Mucosa of rectum (tissue), 2 donors: ENCODE results near the gene GEN1.

Experiments
- H3K27ac ChIP-seq, 2 donors: one replicate each; pipeline ENCODE4 v1.7.0; 2013; ENCODE audit warnings: inconsistent platforms in 2 of 2, low read depth in 2 of 2, low read length in 2 of 2
- H3K27me3 ChIP-seq, 2 donors: one replicate each; pipeline ENCODE4 v1.7.0; 2013; ENCODE audit warnings: low read length in 2 of 2; ENCODE audit not compliant: control insufficient read depth in 2 of 2, insufficient read depth in 2 of 2
- H3K36me3 ChIP-seq, 2 donors: one replicate each; pipeline ENCODE4 v1.7.0; 2013; ENCODE audit warnings: low read length in 2 of 2; ENCODE audit not compliant: control insufficient read depth in 2 of 2, insufficient read depth in 2 of 2
- H3K4me1 ChIP-seq, 2 donors: one replicate each; pipeline ENCODE4 v1.7.0; 2013; ENCODE audit warnings: low read length in 2 of 2, mild to moderate bottlenecking in 1 of 2; ENCODE audit not compliant: control insufficient read depth in 2 of 2, insufficient read depth in 2 of 2
- H3K4me3 ChIP-seq, 2 donors: one replicate each; pipeline ENCODE4 v1.7.0; 2013; ENCODE audit warnings: low read length in 2 of 2
- H3K9ac ChIP-seq, 2 donors: one replicate each; pipeline ENCODE4 v1.7.0; 2013; ENCODE audit warnings: low read length in 2 of 2, low read depth in 1 of 2, mild to moderate bottlenecking in 1 of 2
- H3K9me3 ChIP-seq, 2 donors: one replicate each; pipeline ENCODE4 v1.7.0; 2013; ENCODE audit warnings: low read length in 2 of 2; ENCODE audit not compliant: control insufficient read depth in 2 of 2
- donor health status: healthy.
- donor health status: Normal muscosa, but diverticular disease.

Gene GEN1

DNA sequence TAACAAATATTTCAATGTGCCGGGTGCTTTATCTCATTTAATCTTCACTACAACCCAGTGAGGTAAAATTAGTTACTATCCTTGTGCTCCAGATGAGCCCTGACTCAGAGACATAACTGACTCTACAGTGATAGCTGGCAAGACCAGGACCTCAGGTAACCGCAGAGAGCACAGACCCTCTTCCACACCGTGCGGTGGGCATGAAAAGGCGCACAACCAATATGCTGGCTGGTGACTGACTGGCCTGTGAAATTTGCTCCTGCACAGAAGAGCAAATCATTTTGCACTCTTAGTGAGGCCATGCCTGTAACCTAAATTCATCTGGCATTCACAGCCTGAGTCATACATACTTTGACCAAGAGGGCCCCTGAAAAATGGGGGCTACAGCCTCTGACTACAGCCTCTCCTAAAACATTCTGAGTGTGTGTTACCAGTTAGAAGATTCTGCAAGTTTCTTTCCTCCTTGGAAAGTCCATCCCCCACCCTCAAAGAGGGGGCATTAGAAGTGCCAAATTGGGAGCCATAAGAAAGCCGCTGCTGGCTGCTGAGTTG, 39.9 kb downstream of the GEN1 start:
- H3K27me3 ChIP-seq = no peaks in the 10 kb centered on the region
- H3K4me1 ChIP-seq = peaks cover 0 to 2% of the 10 kb centered on the region in 2 donors
- no peak overlapping the region for H3K9ac ChIP-seq
- no peak overlapping the region for H3K4me3 ChIP-seq
- H3K36me3 ChIP-seq = no peaks in the 10 kb centered on the region
- H3K27ac ChIP-seq = no peak overlapping the region
- H3K9me3 ChIP-seq = no peaks in the 10 kb centered on the region

DNA sequence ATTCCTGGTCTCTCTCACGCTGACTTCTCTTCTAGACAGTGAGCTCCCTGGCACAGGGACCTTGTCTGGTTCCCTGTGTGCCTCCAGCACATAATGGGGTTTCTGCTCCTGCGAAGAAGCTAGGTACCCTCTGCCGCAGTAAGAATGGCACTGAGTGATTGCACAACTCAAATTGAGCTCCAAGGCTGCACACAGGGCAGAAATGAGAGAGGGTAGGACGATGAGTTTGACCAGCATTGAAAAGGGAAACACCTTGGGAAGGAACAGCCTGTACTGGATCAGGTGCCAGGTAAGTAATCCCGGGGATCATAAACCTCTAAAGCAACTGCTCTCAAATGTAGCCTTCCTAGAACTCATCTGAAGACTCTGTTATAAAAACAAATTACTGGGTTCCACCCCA, 41.4 kb downstream of the GEN1 start:
- Histone ChIP-seq H3K36me3 (no peaks in the 10 kb centered on the region), H3K9me3 (no peaks in the 10 kb centered on the region), H3K4me3 (no peak overlapping the region), H3K4me1 (peaks cover 3 to 14% of the 10 kb centered on the region in 2 donors), H3K27me3 (no peaks in the 10 kb centered on the region), H3K27ac (no peak overlapping the region), H3K9ac (no peak overlapping the region)

DNA sequence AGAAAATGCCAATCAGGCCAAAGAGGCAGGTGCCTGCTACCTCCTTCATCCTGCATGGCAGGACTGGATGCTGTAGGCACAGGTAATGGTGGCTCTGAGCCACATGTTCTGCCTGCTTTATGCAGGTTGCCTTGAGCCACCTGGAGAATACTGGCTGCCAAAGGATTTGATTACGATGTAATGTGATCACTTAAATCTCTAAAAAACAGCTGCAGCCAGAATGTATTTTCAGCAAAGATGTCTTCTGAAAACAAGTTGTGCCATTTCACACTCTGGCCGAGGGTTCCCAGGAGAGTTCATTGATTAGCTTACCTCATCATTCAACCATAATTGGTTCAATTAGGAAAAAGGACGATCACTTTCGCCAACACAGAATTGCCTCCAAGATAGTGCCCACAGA, 44.4 kb downstream of the GEN1 start:
- Histone ChIP-seq H3K4me1 (peaks cover 3 to 24% of the 10 kb centered on the region in 2 donors), H3K27me3 (no peaks in the 10 kb centered on the region), H3K27ac (no peak overlapping the region), H3K9ac (no peak overlapping the region), H3K36me3 (no peaks in the 10 kb centered on the region), H3K9me3 (no peaks in the 10 kb centered on the region), H3K4me3 (no peak overlapping the region)

DNA sequence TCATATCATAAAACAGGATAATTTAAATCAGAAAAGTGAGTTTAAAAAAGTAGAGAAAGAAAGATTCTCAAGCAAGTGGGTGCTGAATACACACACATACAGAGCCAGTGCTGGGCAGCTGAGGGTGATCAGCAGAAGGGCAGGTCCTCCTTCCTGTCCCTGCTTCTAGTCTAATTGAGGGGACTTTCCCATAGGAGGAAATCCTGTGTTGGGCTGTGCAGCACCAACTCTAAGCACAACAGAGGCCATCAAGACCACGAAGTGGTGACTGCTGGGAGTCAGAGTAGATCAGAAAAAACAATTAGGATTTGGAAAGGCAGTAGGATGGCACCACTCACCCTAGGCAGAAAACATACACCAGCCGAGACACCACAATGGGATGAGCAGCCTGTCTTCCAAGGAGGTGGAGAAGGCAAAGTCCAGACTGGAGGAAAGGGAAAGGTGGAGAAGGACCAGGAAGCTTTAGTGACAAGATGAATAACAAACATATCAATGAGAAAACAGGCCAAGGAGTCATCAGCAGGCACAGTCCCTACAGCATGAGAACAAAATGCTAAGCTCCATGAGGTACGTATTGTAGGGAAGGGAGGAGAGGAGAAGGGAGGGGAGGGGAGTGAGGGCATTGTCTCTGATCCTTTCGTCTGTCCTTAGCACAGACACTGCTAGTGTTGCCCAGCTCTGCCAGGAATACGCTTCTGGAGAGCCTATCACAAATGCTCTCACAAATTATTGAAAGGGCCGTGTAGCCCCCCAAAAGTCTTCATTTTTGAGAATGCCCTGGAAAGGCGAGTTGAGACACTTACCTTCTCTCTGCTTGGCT, 45.6 kb downstream of the GEN1 start:
- Histone ChIP-seq H3K4me3 (no peak overlapping the region), H3K9ac (no peak overlapping the region), H3K27me3 (no peaks in the 10 kb centered on the region), H3K36me3 (no peaks in the 10 kb centered on the region), H3K4me1 (peaks cover 3 to 24% of the 10 kb centered on the region in 2 donors), H3K9me3 (no peaks in the 10 kb centered on the region), H3K27ac (no peak overlapping the region)

DNA sequence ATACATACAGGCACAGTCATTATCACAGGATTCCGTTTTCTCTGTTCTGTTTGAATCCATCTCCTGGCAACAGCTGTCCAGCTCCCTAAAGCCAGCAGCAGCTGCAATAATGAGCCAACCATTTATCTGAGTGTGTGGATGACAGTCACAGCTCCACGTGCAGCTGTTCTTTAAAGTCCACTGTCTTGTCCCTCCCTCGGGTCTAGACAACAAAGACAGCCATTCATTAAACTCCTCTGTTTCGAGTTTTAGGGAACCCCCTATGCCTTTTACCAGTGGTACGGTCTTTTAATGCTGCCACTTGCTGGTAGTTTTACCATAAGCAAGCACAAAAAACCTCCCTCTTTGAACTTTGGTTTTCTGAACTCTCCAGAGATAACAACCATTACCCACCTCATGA, 46.3 kb downstream of the GEN1 start:
- no peak overlapping the region for H3K4me3 ChIP-seq
- H3K27me3 ChIP-seq = no peaks in the 10 kb centered on the region
- no peaks in the 10 kb centered on the region for H3K36me3 ChIP-seq
- H3K27ac ChIP-seq = no peak overlapping the region
- no peak overlapping the region for H3K9ac ChIP-seq
- H3K9me3 ChIP-seq = no peaks in the 10 kb centered on the region
- peaks cover 3 to 24% of the 10 kb centered on the region in 2 donors for H3K4me1 ChIP-seq

DNA sequence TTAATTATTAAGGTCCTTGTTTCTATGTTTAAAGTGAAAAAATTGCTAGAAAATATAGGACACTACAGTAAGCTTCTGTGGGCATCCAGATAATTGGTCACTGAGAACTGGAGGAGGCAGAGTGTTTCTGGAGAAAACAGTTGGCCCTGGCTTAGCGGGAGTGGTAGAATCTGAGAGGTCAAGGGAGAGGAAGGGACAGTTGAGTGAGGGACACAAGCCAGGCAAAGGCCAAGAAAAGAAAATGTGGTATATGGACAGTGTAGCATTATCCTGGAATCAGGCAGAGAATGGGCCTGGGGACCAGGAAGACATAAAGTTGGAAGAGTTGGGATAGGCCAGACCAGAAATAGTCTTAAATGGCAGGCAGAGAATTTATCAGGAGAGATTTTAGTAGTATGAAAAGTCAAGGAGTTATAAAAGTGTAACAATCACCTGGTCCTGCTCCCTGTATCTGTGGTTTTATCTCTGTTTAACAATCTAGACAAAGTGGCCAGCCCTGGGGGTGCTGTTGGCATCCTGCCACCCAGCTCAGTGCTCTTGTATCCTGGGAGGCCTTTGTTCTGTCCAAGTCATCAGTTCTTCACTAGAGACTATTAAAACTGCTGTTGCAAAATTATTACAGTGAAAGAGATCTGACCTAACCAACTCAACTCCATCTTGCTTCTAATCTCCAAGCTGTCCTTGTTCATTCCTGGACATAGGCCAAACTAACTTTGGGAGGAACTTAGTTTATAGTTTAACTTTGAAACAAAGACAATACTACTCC, 46.9 kb downstream of the GEN1 start:
- peaks cover 3 to 24% of the 10 kb centered on the region in 2 donors for H3K4me1 ChIP-seq
- no peaks in the 10 kb centered on the region for H3K36me3 ChIP-seq
- no peaks in the 10 kb centered on the region for H3K27me3 ChIP-seq
- no peaks in the 10 kb centered on the region for H3K9me3 ChIP-seq
- H3K9ac ChIP-seq = no peak overlapping the region
- H3K4me3 ChIP-seq = no peak overlapping the region
- peak overlapping the region; percentile 9 to 59 for H3K27ac ChIP-seq

DNA sequence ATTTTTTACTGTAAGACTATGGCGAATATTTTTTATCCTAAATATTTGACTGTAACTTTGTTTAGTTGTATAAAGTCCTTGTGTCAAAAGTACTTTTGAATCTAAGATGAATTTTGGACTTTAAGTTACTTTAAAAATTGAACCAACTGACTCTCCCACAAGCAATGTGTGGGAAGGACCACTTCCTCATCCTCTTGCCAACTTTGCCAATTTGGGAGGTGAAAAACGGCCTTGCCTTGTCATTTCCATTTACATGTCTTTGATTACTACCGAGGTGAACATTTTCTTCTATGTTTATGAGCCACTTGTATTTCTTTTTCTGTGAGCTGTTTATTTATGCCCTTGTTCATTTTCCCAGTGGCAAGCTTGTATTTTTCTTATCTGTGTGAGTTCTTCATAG, 49.6 kb downstream of the GEN1 start:
- Histone ChIP-seq H3K27ac (no peak overlapping the region), H3K36me3 (no peaks in the 10 kb centered on the region), H3K4me1 (peaks cover 3 to 24% of the 10 kb centered on the region in 2 donors), H3K4me3 (no peak overlapping the region), H3K9me3 (no peaks in the 10 kb centered on the region), H3K9ac (no peak overlapping the region), H3K27me3 (no peaks in the 10 kb centered on the region)

DNA sequence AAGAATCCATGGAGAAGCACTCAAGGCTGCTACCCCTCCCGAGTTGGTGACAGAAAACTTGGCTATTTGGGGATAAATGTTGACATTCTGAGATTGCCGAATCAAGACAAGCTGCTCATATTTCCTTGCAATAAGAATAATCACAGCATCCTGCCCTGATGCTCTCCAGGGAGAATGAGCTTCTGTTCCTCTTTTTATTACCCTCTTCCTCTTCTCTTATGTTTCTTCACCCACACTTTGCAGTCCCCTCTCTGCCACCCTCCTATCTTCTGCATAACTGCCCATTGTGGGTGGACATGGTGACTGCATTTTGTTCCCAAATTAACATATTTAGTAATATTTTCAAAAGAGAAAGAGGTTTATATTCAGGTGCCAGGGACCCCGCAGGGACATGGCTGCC, 50.4 kb downstream of the GEN1 start:
- H3K9ac ChIP-seq = no peak overlapping the region
- no peak overlapping the region for H3K4me3 ChIP-seq
- H3K4me1 ChIP-seq = peaks cover 3 to 20% of the 10 kb centered on the region in 2 donors
- H3K36me3 ChIP-seq = no peaks in the 10 kb centered on the region
- no peaks in the 10 kb centered on the region for H3K9me3 ChIP-seq
- no peaks in the 10 kb centered on the region for H3K27me3 ChIP-seq
- no peak overlapping the region for H3K27ac ChIP-seq

DNA sequence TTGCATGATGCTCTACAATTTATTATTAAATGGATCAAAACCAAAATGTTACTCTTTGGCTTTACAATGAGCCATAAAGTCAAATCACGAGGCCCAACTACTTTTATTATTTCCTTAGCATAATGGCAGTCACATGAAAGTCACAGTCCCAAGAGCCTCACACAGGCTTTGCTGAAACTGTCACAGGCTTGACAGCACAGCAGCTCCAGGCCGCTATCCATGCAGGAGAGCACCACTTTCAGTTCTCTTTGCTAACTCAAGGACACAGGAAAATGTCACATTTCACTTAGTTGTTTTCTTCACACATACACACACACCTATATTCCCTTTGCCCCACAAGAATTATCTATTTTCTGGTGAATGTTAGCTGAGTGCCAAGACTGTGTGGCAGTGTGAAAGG, 51.2 kb downstream of the GEN1 start:
- Histone ChIP-seq H3K27ac (no peak overlapping the region), H3K9me3 (no peaks in the 10 kb centered on the region), H3K36me3 (no peaks in the 10 kb centered on the region), H3K4me3 (no peak overlapping the region), H3K4me1 (peaks cover 1 to 13% of the 10 kb centered on the region in 2 donors), H3K27me3 (no peaks in the 10 kb centered on the region), H3K9ac (no peak overlapping the region)

DNA sequence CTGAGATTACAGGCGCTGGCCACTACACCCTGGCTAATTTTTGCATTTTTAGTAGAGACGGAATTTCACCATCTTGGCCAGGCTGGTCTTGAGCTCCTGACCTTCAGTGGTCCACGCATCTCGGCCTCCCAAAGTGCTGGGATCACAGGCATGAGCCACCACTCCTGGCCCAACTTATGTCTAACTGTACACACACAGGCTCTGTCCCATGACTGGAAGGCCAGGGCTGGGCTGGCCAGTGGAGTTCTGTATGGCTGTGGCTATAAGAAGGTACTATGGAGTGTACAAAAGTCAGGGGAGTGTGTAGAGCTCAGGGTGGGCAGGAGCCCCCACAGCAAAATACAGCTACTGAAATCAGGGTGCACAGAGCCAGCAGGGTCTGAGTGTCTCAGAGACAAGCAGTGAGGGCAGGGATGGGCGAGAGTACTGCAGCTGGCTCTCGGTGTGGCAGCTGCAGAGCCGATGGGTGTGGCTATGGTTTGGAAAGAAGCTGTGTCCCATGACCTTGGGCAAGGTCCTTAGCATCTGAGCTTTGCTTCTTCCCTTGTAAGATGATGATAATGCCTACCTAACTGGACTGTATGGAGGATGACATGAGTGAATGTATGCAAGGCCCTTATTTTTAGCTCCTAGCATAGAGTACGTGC, 51.9 kb downstream of the GEN1 start:
- H3K4me3 ChIP-seq = no peak overlapping the region
- H3K27ac ChIP-seq = no peak overlapping the region
- no peaks in the 10 kb centered on the region for H3K36me3 ChIP-seq
- H3K9me3 ChIP-seq = no peaks in the 10 kb centered on the region
- H3K9ac ChIP-seq = no peak overlapping the region
- H3K4me1 ChIP-seq = peaks cover 0 to 8% of the 10 kb centered on the region in 2 donors
- H3K27me3 ChIP-seq = no peaks in the 10 kb centered on the region
